Mesendoderm (in vitro differentiated cells): ENCODE data around the gene SKOR1.

Experiments used
- DNase-seq: peaks from one replicate; pipeline ENCODE4 v3.0.0; 2013
- H2AK5ac ChIP-seq: 2 replicates; pipeline ENCODE4 v1.6.1; 2013; ENCODE audit warnings: low read length, inconsistent platforms
- H2BK120ac ChIP-seq: 2 replicates; pipeline ENCODE4 v1.6.1; 2013; ENCODE audit warnings: low read depth, mild to moderate bottlenecking, low read length, moderate library complexity, mixed read lengths
- H2BK15ac ChIP-seq: replicated peaks from 2 replicates; pipeline ENCODE4 v1.6.1; 2013; ENCODE audit warnings: low read depth, mild to moderate bottlenecking, moderate library complexity
- H2BK5ac ChIP-seq: 2 replicates; pipeline ENCODE4 v1.6.1; 2013; ENCODE audit warnings: low read length, inconsistent platforms
- H3K18ac ChIP-seq: 2 replicates; pipeline ENCODE4 v1.6.1; 2013; ENCODE audit warnings: mild to moderate bottlenecking, low read length, mixed read lengths
- H3K23ac ChIP-seq: one replicate; pipeline ENCODE4 v1.6.1; 2013; ENCODE audit warnings: low read length
- H3K27ac ChIP-seq: 2 replicates; pipeline ENCODE4 v1.5.1; 2013; ENCODE audit warnings: low read depth, mild to moderate bottlenecking, inconsistent platforms, low read length, moderate library complexity
- H3K27me3 ChIP-seq: 2 replicates; pipeline ENCODE4 v1.6.1; 2013; ENCODE audit warnings: low read length, control low read depth, mild to moderate bottlenecking, inconsistent platforms; ENCODE audit not compliant: insufficient read depth, poor library complexity
- H3K36me3 ChIP-seq: 2 replicates; pipeline ENCODE4 v1.6.1; 2013; ENCODE audit warnings: low read length, inconsistent platforms; ENCODE audit not compliant: control insufficient read depth, insufficient read depth
- H3K4ac ChIP-seq: one replicate; pipeline ENCODE4 v1.6.1; 2013; ENCODE audit warnings: low read depth, mild to moderate bottlenecking, low read length, moderate library complexity
- H3K4me1 ChIP-seq: 2 replicates; pipeline ENCODE4 v1.6.1; 2013; ENCODE audit warnings: low read depth, low read length, inconsistent platforms; ENCODE audit not compliant: control insufficient read depth
- H3K4me2 ChIP-seq: 2 replicates; pipeline ENCODE4 v1.6.1; 2013; ENCODE audit warnings: low read length
- H3K4me3 ChIP-seq: 2 replicates; pipeline ENCODE4 v1.5.1; 2013; ENCODE audit warnings: mild to moderate bottlenecking, low read length
- H3K56ac ChIP-seq: one replicate; pipeline ENCODE4 v1.6.1; 2013; ENCODE audit warnings: low read length
- H3K79me1 ChIP-seq: 2 replicates; pipeline ENCODE4 v1.6.1; 2013; ENCODE audit warnings: low read length, inconsistent platforms
- H3K79me2 ChIP-seq: 2 replicates; pipeline ENCODE4 v1.6.1; 2013; ENCODE audit warnings: mild to moderate bottlenecking, low read length; ENCODE audit not compliant: control insufficient read depth, insufficient read depth
- H3K9ac ChIP-seq: 2 replicates; pipeline ENCODE4 v1.6.1; 2013; ENCODE audit warnings: low read length, inconsistent platforms
- H4K5ac ChIP-seq: one replicate; pipeline ENCODE4 v1.6.1; 2013; ENCODE audit warnings: low read length
- H4K8ac ChIP-seq: one replicate; pipeline ENCODE4 v1.6.1; 2013; ENCODE audit warnings: low read depth, mild to moderate bottlenecking, control low read depth, low read length, moderate library complexity
- WGBS: extraction: QIAGEN DNeasy Blood & Tissue Kit; methylation state at CpG from one replicate; pipeline ENCODE4 v1.1.7; 2013; ENCODE audit warnings: low lambda C conversion rate, missing lambda C conversion rate; ENCODE audit not compliant: insufficient coverage; ENCODE audit errors: extremely low coverage; 5-methylcytosine and 5-hydroxymethylcytosine counted together

The SKOR1 gene

GRCh38 chr15:67823314-67824196, 1.8 kb upstream of the SKOR1 start:
- no peak overlapping the region for H2BK5ac ChIP-seq
- no peak overlapping the region for H4K5ac ChIP-seq
- no peak overlapping the region for H3K27ac ChIP-seq
- H3K9ac ChIP-seq = no peak overlapping the region
- DNase-seq = no peak
- H3K4ac ChIP-seq = no peak overlapping the region
- no peak overlapping the region for H4K8ac ChIP-seq
- WGBS = no CpG with 5 or more reads among the region's 94 CpGs
- no peak overlapping the region for H2BK15ac ChIP-seq
- no peak overlapping the region for H3K4me3 ChIP-seq
- H3K18ac ChIP-seq = no peak overlapping the region
- H2BK120ac ChIP-seq = no peak overlapping the region
- no peak overlapping the region for H3K4me2 ChIP-seq
- peaks cover 89% of the 10 kb centered on the region for H3K27me3 ChIP-seq
- H3K79me1 ChIP-seq = no peaks in the 10 kb centered on the region
- no peak overlapping the region for H3K56ac ChIP-seq
- no peaks in the 10 kb centered on the region for H3K36me3 ChIP-seq
- H3K4me1 ChIP-seq = no peaks in the 10 kb centered on the region
- H3K23ac ChIP-seq = no peak overlapping the region
- H2AK5ac ChIP-seq = no peak overlapping the region
- no peaks in the 10 kb centered on the region for H3K79me2 ChIP-seq

GRCh38 chr15:67824197-67824968, 926 bp upstream of the SKOR1 start:
- H3K4me2 ChIP-seq = no peak overlapping the region
- H3K79me1 ChIP-seq = no peaks in the 10 kb centered on the region
- no peak overlapping the region for H2AK5ac ChIP-seq
- H3K4me3 ChIP-seq = no peak overlapping the region
- H3K79me2 ChIP-seq = no peaks in the 10 kb centered on the region
- H3K36me3 ChIP-seq = no peaks in the 10 kb centered on the region
- H4K8ac ChIP-seq = no peak overlapping the region
- no CpG with 5 or more reads among the region's 21 CpGs for WGBS
- H3K18ac ChIP-seq = no peak overlapping the region
- H2BK5ac ChIP-seq = no peak overlapping the region
- H3K4ac ChIP-seq = no peak overlapping the region
- no peak overlapping the region for H2BK120ac ChIP-seq
- H3K27me3 ChIP-seq = peaks cover 93% of the 10 kb centered on the region
- DNase-seq = no peak
- no peak overlapping the region for H3K23ac ChIP-seq
- no peak overlapping the region for H2BK15ac ChIP-seq
- no peak overlapping the region for H3K56ac ChIP-seq
- no peak overlapping the region for H3K27ac ChIP-seq
- H4K5ac ChIP-seq = no peak overlapping the region
- no peaks in the 10 kb centered on the region for H3K4me1 ChIP-seq
- H3K9ac ChIP-seq = no peak overlapping the region

GRCh38 chr15:67825881-67826716, 790 bp downstream of the SKOR1 start:
- Histone ChIP-seq H2BK120ac (no peak overlapping the region), H4K5ac (no peak overlapping the region), H3K23ac (peak overlapping the region; percentile 66), H2AK5ac (no peak overlapping the region), H3K9ac (no peak overlapping the region), H3K36me3 (no peaks in the 10 kb centered on the region), H3K79me2 (no peaks in the 10 kb centered on the region), H3K79me1 (no peaks in the 10 kb centered on the region), H3K18ac (no peak overlapping the region), H3K56ac (no peak overlapping the region), H3K27me3 (peaks cover 94% of the 10 kb centered on the region), H2BK15ac (no peak overlapping the region), H2BK5ac (no peak overlapping the region), H4K8ac (no peak overlapping the region), H3K4me3 (no peak overlapping the region), H3K4me1 (no peaks in the 10 kb centered on the region), H3K27ac (no peak overlapping the region), H3K4me2 (no peak overlapping the region), H3K4ac (no peak overlapping the region)
- no CpG with 5 or more reads among the region's 77 CpGs for WGBS
- DNase-seq = no peak

GRCh38 chr15:67826717-67827561, 1.6 kb downstream of the SKOR1 start:
- no peak for DNase-seq
- Histone ChIP-seq H3K18ac (no peak overlapping the region), H3K4me2 (no peak overlapping the region), H3K23ac (no peak overlapping the region), H4K5ac (no peak overlapping the region), H3K56ac (no peak overlapping the region), H3K27me3 (peaks cover 91% of the 10 kb centered on the region), H2BK120ac (no peak overlapping the region), H2BK15ac (no peak overlapping the region), H2BK5ac (no peak overlapping the region), H3K79me1 (no peaks in the 10 kb centered on the region), H3K4ac (no peak overlapping the region), H4K8ac (no peak overlapping the region), H3K4me1 (no peaks in the 10 kb centered on the region), H3K27ac (no peak overlapping the region), H3K79me2 (no peaks in the 10 kb centered on the region), H3K4me3 (no peak overlapping the region), H3K9ac (no peak overlapping the region), H2AK5ac (no peak overlapping the region), H3K36me3 (no peaks in the 10 kb centered on the region)
- no CpG with 5 or more reads among the region's 88 CpGs for WGBS

GRCh38 chr15:67827562-67828277, 2.4 kb downstream of the SKOR1 start:
- no peak overlapping the region for H3K56ac ChIP-seq
- no peak overlapping the region for H4K5ac ChIP-seq
- H3K4me2 ChIP-seq = no peak overlapping the region
- peaks cover 91% of the 10 kb centered on the region for H3K27me3 ChIP-seq
- H2BK5ac ChIP-seq = no peak overlapping the region
- no peak overlapping the region for H3K4me3 ChIP-seq
- no peak overlapping the region for H3K27ac ChIP-seq
- no peak overlapping the region for H2BK120ac ChIP-seq
- no peaks in the 10 kb centered on the region for H3K79me2 ChIP-seq
- H2BK15ac ChIP-seq = no peak overlapping the region
- no CpG with 5 or more reads among the region's 91 CpGs for WGBS
- peak overlapping the region; percentile 86 for H3K23ac ChIP-seq
- no peak overlapping the region for H3K9ac ChIP-seq
- H3K4ac ChIP-seq = no peak overlapping the region
- H2AK5ac ChIP-seq = no peak overlapping the region
- DNase-seq = no peak
- no peaks in the 10 kb centered on the region for H3K79me1 ChIP-seq
- H3K18ac ChIP-seq = no peak overlapping the region
- H3K36me3 ChIP-seq = no peaks in the 10 kb centered on the region
- H4K8ac ChIP-seq = no peak overlapping the region
- H3K4me1 ChIP-seq = no peaks in the 10 kb centered on the region
